Activated naive CD4-positive, alpha-beta T cell treated with anti-CD3 and anti-CD28 coated beads, Interleukin-2, amount 10 ng/mL, durations not matched to agents 7 days and 5 days (primary cell): ENCODE results near the gene MTFMT.
"Not testable (repeated sequence)": the region's sequence is repeated elsewhere in the genome, so short reads cannot be mapped to it uniquely, and the experiment has no call there.

Experiments used
- CTCF ChIA-PET: fragments of 350-600 bp; sonication (Branson Sonifier 250); formaldehyde crosslinking; loops from one replicate; lab custom pipeline; 2021; ENCODE audit warnings: antibody characterized with exemption; lab: Charles Lee
- DNase-seq: peaks from one replicate; pipeline ENCODE4 v3.0.0-alpha.2; 2020
- H3K27ac Mint-ChIP-seq: one replicate; pipeline ENCODE4 v1.8.0; 2021; ENCODE audit warnings: mild to moderate bottlenecking, moderate library complexity, mixed read lengths
- H3K27me3 Mint-ChIP-seq: one replicate; pipeline ENCODE4 v1.8.0; 2021; ENCODE audit warnings: mild to moderate bottlenecking, mixed read lengths
- H3K36me3 Mint-ChIP-seq: one replicate; pipeline ENCODE4 v1.8.0; 2021; ENCODE audit warnings: mixed read lengths
- H3K4me1 Mint-ChIP-seq: one replicate; pipeline ENCODE4 v1.8.0; 2021; ENCODE audit warnings: mixed read lengths
- H3K4me3 Mint-ChIP-seq: one replicate; pipeline ENCODE4 v1.8.0; 2021; ENCODE audit warnings: mild to moderate bottlenecking, moderate library complexity, mixed read lengths
- H3K9me3 Mint-ChIP-seq: one replicate; pipeline ENCODE4 v1.8.0; 2021; ENCODE audit warnings: mixed read lengths

Gene MTFMT

DNA sequence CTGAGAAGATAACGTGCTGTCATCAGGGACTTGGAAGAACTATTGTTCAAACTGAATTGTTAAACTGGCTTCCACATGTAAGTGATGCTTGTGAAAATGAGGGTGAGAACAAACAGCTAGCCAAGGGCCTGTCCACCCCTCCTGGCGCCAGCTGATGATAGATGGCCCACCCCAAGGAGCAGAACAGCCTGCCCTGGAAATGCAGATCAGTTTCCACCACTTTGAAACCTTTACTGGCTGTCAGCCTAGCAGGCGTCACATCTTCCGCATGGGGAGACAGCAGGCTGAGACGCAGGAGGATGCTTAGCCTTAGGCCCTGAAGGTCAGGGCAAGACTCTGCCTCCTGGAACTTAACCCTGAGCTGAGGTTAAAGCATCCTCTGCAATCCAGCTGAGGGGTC is 9.4 kb upstream of the MTFMT start:
- CTCF ChIA-PET, result interaction anchor here (2.3 kb wide), 1 partner anchor 12 kb away, joined by 6 read pairs; no protein-coding TSS in a partner anchor
- Mint-ChIP-seq H3K27ac (no peak overlapping the region), H3K9me3 (no peaks in the 10 kb centered on the region), H3K4me1 (peaks cover under 1% of the 10 kb centered on the region), H3K4me3 (no peak overlapping the region), H3K27me3 (peaks cover 7% of the 10 kb centered on the region), H3K36me3 (no peaks in the 10 kb centered on the region)
- no peak for DNase-seq

DNA sequence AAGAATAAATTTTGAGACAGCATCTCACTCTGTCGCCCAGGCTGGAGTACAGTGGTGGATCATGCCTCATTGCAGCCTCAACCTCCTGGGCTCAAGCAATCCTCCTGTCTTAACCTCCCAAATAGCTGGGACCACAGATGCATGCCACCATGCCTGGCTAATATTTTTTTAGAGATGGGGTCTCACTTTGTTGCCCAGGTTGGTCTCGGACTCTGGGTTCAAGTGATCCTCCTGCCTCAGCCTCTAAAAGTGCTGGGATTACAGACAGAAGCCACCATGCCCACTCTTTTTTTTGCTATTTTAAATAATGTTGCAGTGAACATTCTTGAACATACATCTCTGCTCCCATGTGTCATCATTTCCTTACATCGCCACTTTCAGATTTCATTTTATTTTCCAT is 9.0 kb upstream of the MTFMT start:
- peaks cover 3% of the 10 kb centered on the region for H3K4me1 Mint-ChIP-seq
- H3K9me3 Mint-ChIP-seq, result no peaks in the 10 kb centered on the region
- peaks cover 7% of the 10 kb centered on the region for H3K27me3 Mint-ChIP-seq
- no peak for DNase-seq
- no peaks in the 10 kb centered on the region for H3K36me3 Mint-ChIP-seq
- CTCF ChIA-PET, result interaction anchor here (2.3 kb wide), 1 partner anchor 12 kb away, joined by 6 read pairs; no protein-coding TSS in a partner anchor
- no peak overlapping the region for H3K27ac Mint-ChIP-seq
- H3K4me3 Mint-ChIP-seq, result no peak overlapping the region

DNA sequence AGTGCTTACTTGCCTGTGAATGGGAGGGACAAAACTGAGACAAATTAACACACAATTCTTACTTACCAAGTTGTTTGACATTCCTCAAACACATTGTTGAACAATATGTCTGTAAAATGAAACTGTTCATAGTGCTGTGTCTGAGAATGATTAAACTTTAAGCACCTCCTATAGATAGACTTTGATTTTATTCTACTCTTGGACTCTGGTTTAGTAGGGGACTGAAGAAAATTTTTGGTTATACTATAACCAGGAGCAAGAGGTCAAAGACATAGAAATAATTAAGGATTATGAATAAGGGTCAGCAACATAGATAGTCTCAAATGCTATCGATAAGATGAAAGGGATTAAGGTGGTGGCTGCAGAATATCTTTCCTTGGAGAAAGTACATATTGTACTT is 7.9 kb upstream of the MTFMT start:
- no peak for DNase-seq
- Mint-ChIP-seq H3K36me3 (no peaks in the 10 kb centered on the region), H3K27ac (no peak overlapping the region), H3K9me3 (no peaks in the 10 kb centered on the region), H3K27me3 (peaks cover 9% of the 10 kb centered on the region), H3K4me1 (peaks cover 9% of the 10 kb centered on the region), H3K4me3 (no peak overlapping the region)
- CTCF ChIA-PET, result no interaction called here

DNA sequence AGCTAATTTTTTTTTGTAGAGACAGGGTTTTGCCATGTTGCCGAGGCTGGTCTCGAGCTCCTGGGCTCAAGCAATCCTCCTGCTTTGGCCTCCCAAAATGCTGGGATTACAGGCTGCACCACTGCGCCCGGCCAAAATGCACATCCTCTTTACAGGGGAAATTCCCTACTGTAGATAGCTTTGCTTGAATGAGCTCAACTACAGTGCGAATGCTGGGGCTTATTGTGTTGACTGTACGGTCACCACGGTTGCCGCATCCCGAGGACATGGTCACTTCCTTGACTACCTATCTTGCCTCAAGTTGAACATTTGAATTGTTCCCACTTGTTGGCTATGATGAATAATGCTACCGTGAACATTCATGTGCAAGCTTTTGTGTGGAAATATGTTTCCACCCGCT is 5.3 kb upstream of the MTFMT start:
- Mint-ChIP-seq H3K4me3 (no peak overlapping the region), H3K36me3 (no peaks in the 10 kb centered on the region), H3K27ac (no peak overlapping the region), H3K9me3 (no peaks in the 10 kb centered on the region), H3K27me3 (peaks cover 24% of the 10 kb centered on the region), H3K4me1 (peaks cover 15% of the 10 kb centered on the region)
- no peak for DNase-seq
- CTCF ChIA-PET, result interaction anchor here (0.7 to 2.0 kb wide), 6 partner anchors 9 to 350 kb away, joined by 3 to 14 read pairs (median 6); no protein-coding TSS in a partner anchor

DNA sequence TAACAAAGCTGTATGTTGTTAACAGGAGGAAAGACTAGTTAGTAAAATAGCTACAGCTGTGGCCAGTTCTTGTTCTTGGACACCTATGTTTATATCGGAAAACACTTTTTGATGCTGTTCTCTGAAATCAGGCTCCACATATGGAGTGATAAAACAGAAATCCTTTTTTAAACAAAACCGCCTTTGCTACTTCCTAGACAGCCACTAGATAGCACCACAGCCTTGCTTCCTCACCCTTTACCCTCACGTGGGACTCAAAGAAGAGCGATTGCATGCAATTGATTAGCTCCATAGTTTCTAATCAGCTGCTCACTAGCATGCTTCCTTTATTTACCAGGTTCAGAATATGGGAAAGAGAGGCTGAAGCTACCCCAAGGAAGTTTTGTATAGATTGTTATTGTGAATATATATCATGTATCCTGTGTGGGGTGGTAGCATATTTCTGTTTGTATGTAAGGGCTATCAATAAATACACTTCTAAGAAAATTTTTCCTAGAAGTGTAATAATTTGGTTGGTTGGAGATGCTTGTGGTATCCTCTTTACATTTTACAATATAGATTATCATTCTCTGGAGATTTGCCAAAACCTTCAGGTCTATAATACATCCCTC is 4.3 kb upstream of the MTFMT start:
- H3K27me3 Mint-ChIP-seq, result peaks cover 24% of the 10 kb centered on the region
- CTCF ChIA-PET, result interaction anchor here (0.6 to 3.0 kb wide), 21 partner anchors 10 to 454 kb away, joined by 3 to 18 read pairs (median 3); no protein-coding TSS in a partner anchor
- H3K9me3 Mint-ChIP-seq, result no peaks in the 10 kb centered on the region
- peaks cover 15% of the 10 kb centered on the region for H3K4me1 Mint-ChIP-seq
- DNase-seq, result peak; percentile 57
- no peak overlapping the region for H3K27ac Mint-ChIP-seq
- no peak overlapping the region for H3K4me3 Mint-ChIP-seq
- no peaks in the 10 kb centered on the region for H3K36me3 Mint-ChIP-seq

DNA sequence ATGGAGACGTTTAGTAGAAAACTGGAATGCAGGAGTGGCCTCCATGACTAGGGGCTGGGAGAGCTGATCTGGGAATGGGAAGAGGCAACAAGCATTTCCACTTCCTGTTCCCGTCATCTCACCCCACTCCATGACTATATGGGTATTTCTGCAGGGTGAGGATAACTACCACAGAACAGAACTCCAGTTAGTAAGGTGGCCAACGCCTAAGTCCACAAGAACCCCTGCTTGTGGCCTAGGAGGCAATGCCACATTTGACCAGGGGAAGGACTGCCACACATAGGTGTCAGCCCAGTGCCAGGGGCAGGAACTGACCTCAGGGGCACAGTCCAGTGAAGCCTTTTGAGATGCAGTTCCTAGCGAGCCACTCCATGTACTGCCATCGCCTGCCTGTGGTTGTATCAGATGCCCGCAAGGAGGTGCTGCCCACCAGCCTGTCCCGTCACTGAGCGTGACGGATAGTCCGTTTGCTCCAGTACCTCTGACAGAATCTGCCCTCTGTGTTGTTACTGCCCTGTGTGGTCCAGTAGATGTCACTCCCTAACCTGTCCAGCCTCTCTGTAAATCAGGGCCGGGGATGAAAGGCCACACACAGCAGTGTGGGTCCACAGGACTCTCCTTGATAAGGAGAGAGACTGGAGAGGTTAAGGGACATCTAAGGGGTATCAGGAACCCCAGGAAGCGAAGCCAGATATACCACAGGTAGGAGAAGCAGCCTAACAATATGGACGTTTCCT is 3.5 kb upstream of the MTFMT start:
- Mint-ChIP-seq H3K4me1 (peaks cover 21% of the 10 kb centered on the region), H3K36me3 (no peaks in the 10 kb centered on the region), H3K4me3 (no peak overlapping the region), H3K27ac (no peak overlapping the region), H3K9me3 (no peaks in the 10 kb centered on the region), H3K27me3 (peaks cover 24% of the 10 kb centered on the region)
- CTCF ChIA-PET, result interaction anchor here (0.6 to 3.0 kb wide), 15 partner anchors 10 to 455 kb away, joined by 3 to 18 read pairs (median 7); no protein-coding TSS in a partner anchor
- DNase-seq, result peak; percentile 59

DNA sequence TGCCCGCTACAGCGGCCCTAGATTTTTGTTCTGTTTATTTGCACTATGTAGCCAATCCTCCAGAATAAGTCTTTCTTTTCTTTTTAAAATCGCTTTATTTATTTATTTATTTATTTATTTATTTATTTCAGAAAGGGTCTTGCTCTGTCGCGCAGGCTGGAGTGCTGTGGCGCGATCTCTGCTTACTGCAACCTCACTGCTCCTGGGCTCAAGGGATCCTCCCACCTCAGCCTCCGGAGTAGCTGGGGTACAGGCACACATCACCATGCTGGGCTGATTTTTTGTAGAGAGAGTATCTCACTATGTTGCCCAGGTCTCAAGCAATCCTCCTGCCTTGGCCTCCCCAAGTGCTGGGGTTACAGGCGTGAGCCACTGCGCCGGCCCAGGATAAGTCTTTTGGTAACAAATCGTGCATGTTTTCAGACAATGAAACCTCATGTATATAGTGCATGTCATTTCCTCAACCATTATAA is 333 bp upstream of the MTFMT start:
- peaks cover 14% of the 10 kb centered on the region for H3K36me3 Mint-ChIP-seq
- CTCF ChIA-PET, result interaction anchor here (1.9 kb wide), 1 partner anchor 49 kb away, joined by 4 read pairs; no protein-coding TSS in a partner anchor
- peaks cover 26% of the 10 kb centered on the region for H3K4me1 Mint-ChIP-seq
- H3K4me3 Mint-ChIP-seq, result peak overlapping the region; percentile 87
- peak overlapping the region; percentile 68 for H3K27ac Mint-ChIP-seq
- H3K9me3 Mint-ChIP-seq, result no peaks in the 10 kb centered on the region
- peaks cover 24% of the 10 kb centered on the region for H3K27me3 Mint-ChIP-seq
- no peak for DNase-seq

DNA sequence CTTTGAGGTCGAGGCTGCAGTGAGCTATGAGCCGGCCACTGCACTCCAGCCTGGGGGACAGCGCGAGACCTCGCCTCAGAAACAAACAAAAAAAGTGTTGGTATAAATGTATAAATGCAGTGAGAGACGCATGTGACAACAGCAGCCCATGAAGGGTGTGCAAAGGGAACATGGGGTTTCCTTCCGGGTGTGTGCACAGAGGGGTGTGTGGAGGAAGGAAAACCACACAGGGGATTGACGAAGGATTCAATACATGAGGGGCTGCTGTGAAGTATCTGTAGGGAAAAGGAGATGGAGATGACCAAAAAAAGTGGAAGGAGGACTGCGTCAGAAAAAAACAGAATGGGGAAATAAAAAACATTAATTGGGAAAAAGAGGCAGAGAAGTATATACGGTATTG is 1.1 kb downstream of the MTFMT start:
- Mint-ChIP-seq H3K36me3 (peaks cover 19% of the 10 kb centered on the region), H3K27ac (peak overlapping the region; percentile 79), H3K9me3 (no peaks in the 10 kb centered on the region), H3K27me3 (peaks cover 23% of the 10 kb centered on the region), H3K4me3 (peak overlapping the region; percentile 87), H3K4me1 (peaks cover 22% of the 10 kb centered on the region)
- CTCF ChIA-PET, result no interaction called here
- DNase-seq, result peak; percentile 37

DNA sequence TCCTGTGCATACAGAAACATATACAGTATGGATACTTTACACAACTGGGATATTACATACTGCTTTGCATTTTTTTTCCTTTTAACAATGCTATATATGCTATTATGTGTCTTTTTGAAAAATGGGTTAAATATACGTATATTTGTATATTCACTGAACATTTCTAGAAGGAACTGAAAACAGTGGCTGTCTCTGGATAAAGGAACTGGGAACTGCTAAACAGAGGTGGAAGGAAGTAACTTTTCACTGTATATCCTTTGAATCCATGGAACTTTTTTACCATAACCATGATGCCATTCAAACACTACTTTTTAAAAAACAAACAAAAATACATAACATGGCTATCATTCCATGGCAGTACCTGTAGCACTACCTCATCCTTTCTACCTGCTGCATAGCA is 1.8 kb downstream of the MTFMT start:
- CTCF ChIA-PET, result interaction anchor here (0.7 kb wide), 1 partner anchor 357 kb away, joined by 3 read pairs; no protein-coding TSS in a partner anchor
- peaks cover 21% of the 10 kb centered on the region for H3K36me3 Mint-ChIP-seq
- peak overlapping the region; percentile 87 for H3K4me3 Mint-ChIP-seq
- no peak for DNase-seq
- H3K27ac Mint-ChIP-seq, result no peak overlapping the region
- H3K4me1 Mint-ChIP-seq, result peaks cover 19% of the 10 kb centered on the region
- no peaks in the 10 kb centered on the region for H3K9me3 Mint-ChIP-seq
- H3K27me3 Mint-ChIP-seq, result peaks cover 18% of the 10 kb centered on the region

DNA sequence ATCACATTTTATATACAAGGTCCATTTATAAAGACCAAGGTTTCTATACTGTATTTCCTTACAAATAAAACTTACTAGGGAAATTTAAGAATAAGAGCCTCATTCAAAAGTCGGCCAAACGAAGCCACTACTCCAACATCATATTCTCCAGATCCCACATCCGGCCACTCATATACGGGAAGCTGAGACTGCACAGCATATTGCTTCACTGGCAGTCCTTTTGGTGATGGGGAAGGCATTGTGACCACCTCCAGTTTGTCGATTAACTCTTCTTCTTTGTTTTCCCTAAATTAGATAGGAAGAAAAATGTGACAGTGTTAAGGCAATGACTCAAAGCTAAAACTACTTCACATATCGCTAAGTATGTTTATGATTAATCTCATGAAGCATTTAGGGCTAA is 2.7 kb downstream of the MTFMT start:
- H3K27me3 Mint-ChIP-seq, result peaks cover 13% of the 10 kb centered on the region
- H3K4me3 Mint-ChIP-seq, result no peak overlapping the region
- peaks cover 17% of the 10 kb centered on the region for H3K4me1 Mint-ChIP-seq
- no peaks in the 10 kb centered on the region for H3K9me3 Mint-ChIP-seq
- peaks cover 21% of the 10 kb centered on the region for H3K36me3 Mint-ChIP-seq
- H3K27ac Mint-ChIP-seq, result no peak overlapping the region
- CTCF ChIA-PET, result interaction anchor here (0.7 kb wide), 1 partner anchor 358 kb away, joined by 3 read pairs; no protein-coding TSS in a partner anchor
- DNase-seq, result no peak

DNA sequence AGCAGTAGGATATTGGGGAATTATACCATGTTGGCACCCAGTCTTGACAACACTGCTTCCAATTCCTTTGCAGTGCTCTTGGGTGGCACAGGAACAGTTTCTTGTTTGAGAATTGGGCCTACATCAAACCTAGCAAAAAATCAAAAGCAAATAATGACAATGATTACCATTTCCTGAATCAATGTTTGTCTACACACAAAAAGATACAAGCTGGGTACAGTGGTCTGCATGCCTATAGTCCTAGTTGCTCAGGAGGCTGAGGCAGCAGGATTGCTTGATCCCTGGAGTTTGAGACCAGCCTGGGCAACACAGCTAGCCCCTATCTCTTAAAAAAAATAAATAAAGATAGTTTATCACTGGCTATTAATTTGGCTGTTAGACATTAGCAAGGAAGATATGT is 8.0 kb downstream of the MTFMT start:
- CTCF ChIA-PET, result no interaction called here
- H3K9me3 Mint-ChIP-seq, result no peaks in the 10 kb centered on the region
- H3K4me1 Mint-ChIP-seq, result no peaks in the 10 kb centered on the region
- no peaks in the 10 kb centered on the region for H3K27me3 Mint-ChIP-seq
- H3K36me3 Mint-ChIP-seq, result peaks cover 38% of the 10 kb centered on the region
- H3K27ac Mint-ChIP-seq, result no peak overlapping the region
- no peak overlapping the region for H3K4me3 Mint-ChIP-seq
- no peak for DNase-seq

DNA sequence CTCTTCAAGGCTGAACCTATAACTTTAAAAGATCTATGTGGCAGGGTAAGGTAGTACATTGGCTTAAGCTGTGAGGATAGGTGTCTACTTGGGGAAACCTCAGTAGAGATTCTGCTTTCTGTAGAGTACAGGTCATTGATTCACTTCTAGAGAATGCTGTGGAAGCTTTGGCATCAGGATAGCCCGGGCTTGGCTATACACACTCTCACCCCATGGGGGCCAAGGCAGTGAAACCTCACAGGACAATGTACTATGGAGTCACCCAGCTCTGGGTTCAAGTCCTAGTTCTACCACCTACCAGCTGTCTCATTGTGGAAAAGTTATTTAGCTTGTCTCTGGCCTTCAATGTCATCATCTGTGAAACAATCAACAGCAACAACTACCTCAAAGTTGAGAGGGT is 9.0 kb downstream of the MTFMT start:
- Mint-ChIP-seq H3K27ac (no peak overlapping the region), H3K36me3 (peaks cover 34% of the 10 kb centered on the region), H3K4me1 (no peaks in the 10 kb centered on the region), H3K9me3 (no peaks in the 10 kb centered on the region), H3K4me3 (no peak overlapping the region), H3K27me3 (no peaks in the 10 kb centered on the region)
- DNase-seq, result no peak
- CTCF ChIA-PET, result interaction anchor here (0.7 kb wide), 1 partner anchor 144 kb away, joined by 3 read pairs; no protein-coding TSS in a partner anchor

DNA sequence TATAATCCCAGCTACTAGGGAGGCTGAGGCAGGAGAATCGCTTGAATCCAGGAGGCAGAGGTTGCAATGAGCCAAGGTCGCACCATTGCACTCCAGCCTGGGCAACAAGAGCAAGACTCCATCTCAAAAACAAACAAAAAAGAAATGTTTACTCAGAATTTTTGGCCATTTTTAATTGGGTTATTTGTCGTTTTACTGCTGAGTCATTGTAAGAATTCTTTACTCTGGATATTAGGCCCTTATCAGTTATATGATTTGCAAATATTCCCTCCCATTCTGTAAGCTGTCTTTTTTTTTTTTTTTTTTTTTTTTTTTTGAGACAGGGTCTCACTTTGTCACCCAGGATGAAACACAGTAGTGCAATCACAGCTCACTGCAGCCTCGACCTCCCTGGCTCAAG is 18.2 kb downstream of the MTFMT start:
- H3K4me1 Mint-ChIP-seq, H3K4me3 Mint-ChIP-seq, H3K27ac Mint-ChIP-seq, CTCF ChIA-PET, H3K27me3 Mint-ChIP-seq, DNase-seq: not testable (repeated sequence)
- Mint-ChIP-seq H3K36me3 (peaks cover 39% of the 10 kb centered on the region), H3K9me3 (peaks cover 11% of the 10 kb centered on the region)

DNA sequence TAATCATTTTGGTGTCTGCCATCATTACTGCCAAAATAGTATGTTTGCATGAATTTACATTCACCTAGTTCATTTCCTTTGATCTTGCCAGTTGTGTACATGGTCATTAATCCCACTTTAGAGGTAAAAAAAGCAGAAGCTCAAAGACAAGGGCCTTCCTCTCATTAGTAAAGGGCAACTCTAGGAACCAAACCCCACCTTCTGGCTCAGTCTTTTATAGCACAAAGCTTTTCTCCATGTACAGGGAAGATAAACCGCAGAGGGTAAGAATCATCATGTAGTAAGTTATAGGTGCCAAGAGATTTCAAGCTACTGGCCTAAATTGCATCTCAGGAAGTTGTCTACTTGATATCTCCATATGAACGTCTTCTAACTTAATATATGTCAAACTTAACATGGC is 20.5 kb downstream of the MTFMT start:
- Mint-ChIP-seq H3K27me3 (no peaks in the 10 kb centered on the region), H3K4me3 (no peak overlapping the region), H3K4me1 (no peaks in the 10 kb centered on the region), H3K36me3 (peaks cover 31% of the 10 kb centered on the region), H3K9me3 (peaks cover 10% of the 10 kb centered on the region), H3K27ac (no peak overlapping the region)
- no peak for DNase-seq
- CTCF ChIA-PET, result interaction anchor here (0.6 to 2.5 kb wide), 4 partner anchors 28 to 278 kb away, joined by 3 to 6 read pairs (median 4); no protein-coding TSS in a partner anchor
